ENCODE data around the gene MAEA.

The MAEA gene

GRCh38 chr4:1250527-1250812 lies 39.2 kb upstream of the MAEA start:
- no peak for DNase-seq

- no peak for DNase-seq
Observed at GRCh38 chr4:1250921-1251772, 38.5 kb upstream of the MAEA start.

DNA sequence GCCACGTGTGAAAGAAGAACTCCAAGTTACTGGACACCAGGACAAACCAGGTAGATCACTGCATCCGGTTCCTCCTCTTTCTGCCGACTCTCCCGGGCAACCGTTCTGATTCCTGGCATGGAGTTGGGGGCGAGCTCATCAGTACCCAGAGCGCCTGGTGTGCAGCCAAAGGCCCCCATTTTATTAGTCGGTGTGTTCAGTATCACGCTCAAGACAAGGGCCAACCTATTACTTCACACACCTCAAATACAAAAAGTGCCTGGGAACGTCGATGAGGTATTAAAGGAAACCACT lies 38.0 kb upstream of the MAEA start:
- DNase-seq = no peak

GRCh38 chr4:1252928-1253492 lies 36.7 kb upstream of the MAEA start:
- no peak for DNase-seq

DNA sequence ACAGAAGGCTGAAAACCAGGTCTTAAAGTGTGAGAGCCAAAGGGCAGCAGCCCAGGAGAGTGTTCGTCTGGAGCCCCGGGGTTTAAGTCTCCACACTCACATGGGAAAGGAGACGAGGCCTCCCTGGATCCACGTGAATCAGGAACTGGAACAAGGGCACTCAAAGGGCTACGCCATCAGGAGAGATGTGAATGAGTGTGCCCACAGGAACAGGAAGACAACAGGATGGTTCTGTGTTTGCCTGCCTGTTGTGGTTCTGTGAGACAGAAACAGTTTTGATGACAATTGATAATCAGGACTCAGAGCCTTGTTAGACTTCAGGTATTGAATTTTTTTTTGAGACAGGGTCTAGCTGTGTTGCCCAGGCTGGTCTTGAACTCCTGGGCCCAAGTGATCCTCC lies 35.9 kb upstream of the MAEA start:
- no peak for DNase-seq

DNA sequence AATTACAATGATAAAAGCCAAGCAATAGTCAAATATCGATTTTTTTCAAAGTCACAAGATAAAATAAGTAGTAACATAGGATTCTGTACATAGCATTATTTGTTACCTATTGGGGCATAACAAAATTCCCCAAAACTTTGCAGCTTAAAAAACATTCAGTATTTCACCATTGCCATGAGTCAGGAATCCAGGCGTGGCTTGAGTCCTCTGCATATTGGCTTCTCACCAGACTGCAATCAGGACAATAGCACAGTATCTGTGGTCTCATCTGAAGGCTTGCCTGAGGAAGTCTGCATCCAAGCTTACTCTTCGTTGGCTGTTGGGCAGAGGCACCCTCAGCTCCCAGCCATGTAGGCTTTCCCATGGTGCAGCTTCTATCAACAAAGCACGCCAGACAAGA lies 34.5 kb upstream of the MAEA start:
- no peak for DNase-seq

DNA sequence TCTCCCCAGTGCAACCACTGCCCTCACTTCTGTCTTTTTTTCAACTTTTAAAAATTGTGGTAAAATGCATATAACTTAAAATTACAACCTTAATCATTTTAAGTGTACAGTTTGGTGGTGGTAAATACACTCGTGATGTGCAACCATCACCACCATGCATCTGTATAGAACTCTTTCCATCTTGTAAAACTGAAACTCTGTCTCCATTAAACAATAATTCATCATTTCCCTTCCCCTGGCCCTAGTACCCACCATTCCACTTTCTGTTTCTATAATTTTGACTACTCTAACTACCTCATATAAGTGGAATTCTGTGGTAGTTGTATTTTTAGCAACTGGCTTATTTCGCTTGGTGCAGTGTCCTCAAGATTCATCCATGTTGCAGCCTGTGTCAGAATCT lies 34.0 kb upstream of the MAEA start:
- no peak for DNase-seq

DNA sequence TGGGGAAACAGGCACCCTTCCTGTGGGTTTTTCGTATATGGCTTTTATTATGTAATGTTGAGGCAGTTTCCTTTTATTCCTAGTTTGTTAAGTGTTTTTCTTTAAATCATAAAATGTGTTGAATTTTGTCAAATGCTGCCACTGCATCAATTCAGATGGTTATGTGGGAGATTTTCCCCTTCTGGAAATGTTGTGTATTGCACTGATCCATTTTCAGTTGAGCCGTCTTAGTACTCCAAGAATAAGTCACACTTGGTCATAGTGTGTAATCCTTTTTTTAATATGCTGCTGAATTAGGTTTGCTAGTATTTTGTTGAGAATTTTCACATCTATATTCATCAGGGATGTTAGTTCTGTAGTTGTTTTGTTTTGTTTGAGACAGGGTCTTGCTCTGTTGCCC lies 31.2 kb upstream of the MAEA start:
- no peak for DNase-seq

- DNase-seq = no peak
Observed at GRCh38 chr4:1259966-1260365, 29.7 kb upstream of the MAEA start.

DNA sequence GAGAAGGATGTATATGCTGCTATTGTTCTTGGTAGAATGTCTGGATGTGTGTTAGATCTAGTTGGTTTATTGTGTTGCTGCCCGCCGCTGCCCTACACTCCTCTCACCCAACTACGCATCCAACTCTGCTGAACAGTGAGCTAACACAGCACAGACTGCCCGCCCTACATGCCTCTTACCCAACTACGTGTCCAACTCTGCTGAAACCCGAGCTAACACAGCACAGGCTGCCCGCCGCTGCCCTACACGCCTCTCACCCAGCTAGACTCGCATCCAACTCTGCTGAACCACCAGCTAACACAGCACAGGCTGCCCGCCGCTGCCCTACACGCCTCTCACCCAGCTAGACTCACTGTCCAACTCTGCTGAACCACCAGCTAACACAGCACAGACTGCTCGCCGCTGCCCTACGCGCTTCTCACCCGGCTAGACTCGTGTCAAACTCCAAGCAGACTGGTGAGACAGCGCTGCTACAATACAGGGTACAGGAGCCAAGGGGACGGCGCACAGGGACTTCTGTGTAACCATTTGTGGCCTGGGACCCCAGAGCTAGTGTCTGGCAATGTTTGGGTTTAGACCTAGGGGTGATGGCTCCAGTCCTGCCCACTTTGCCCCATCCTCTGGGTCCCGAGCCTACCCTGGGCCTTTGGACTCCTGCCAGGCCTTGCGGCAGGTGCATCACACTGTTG lies 29.1 kb upstream of the MAEA start:
- peak; percentile 9 for DNase-seq

DNA sequence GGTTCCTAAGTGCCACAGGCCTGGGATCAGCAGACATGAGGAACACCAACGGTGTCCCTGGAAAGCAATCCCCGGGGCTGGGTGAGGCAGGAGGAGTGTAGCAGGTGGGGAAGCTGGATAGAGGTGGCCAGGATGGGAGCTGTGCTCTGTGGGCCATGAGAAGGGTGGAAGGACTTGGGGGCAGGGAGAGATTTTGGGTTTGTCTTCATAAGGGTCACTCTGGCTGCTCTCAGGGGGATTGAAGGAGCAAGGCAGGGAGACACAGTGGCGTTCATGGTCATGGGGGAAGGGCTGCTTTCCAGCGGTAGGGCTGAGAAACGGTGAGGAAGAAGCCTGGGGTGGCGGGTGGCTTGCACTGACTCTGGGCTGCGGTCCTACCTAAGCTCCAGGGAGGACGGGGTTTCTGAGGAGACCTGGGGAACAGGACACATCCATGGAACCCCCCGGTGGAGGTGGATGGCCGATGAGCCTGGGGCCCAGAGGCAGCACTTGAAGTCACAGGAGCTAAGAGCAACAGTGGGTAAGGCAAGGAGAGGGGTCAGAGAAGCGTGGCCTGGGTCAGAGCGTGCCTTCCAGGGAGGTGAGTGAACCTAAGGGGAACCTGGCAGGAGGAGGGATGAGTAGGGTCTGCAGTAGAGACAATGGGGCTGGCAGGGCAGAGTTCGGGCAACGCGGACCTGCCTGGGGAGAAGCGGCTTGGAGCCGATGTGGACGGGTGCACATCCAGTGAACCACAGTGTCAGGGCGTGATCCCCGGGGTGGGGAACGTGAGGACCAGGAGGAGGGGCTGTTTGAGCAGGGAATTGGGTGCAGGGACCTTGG lies 28.4 kb upstream of the MAEA start:
- DNase-seq = no peak

- DNase-seq = no peak
Observed at GRCh38 chr4:1264942-1265341, 24.7 kb upstream of the MAEA start.

DNA sequence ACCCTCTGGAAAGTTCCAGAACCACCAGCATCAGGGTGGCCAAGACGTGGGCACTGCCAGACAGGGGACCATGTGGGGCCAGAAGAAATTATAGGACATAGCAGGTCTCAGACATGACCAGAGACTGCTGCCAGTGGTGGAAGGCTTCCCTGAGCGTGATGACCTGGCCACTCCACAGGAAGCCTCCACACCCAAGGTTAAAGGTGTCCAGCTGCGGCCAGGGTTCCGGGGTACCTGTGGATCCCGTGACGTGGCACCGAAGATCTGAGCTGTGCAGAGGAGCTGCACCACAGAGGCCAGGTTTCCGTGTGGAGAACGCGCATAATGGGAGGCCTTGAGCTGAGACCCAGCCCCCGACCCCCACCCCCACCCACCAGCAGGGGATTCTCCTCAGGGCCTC lies 24.3 kb upstream of the MAEA start:
- DNase-seq = no peak

- no peak for DNase-seq
Observed at GRCh38 chr4:1266881-1267763, 22.6 kb upstream of the MAEA start.

DNA sequence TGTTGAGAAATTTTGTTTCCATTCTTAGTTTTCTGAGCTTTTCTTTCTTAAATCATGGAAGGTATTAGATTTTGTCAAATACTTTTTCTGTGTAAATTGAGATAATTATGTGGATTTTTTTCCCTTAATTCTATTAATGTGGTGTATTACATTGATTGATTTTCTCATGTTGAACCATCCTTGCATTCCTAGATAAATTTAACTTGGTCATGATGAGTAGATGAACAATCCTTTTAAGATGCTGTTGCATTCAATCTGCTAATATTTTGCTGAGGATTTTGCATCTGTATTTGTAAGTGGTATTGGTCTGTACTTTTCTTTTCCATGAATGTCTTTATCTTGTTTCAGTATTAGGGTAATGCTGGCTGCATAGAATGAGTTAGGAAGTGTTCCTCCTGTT lies 20.5 kb upstream of the MAEA start:
- DNase-seq = no peak

GRCh38 chr4:1271686-1272085 lies 18.0 kb upstream of the MAEA start:
- DNase-seq = no peak

DNA sequence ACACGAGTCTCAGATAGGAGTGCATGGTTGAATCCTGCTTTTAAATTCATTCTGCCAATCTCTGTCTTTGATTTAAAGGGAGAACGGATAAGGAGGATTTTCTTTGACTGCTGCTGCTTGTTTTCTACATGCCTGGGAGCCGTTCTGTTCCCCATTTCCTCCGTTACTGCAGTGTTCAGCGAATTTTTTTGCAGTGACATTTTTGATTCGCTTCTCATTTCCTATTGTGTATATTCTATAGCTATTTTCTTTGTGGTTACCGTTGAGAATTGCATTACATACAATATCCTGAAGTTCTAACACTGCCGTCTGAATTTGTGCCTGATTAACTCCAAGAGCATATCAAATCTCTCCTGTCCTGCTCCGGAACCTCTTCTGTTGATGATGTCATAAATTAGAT lies 14.8 kb upstream of the MAEA start:
- DNase-seq = no peak

DNA sequence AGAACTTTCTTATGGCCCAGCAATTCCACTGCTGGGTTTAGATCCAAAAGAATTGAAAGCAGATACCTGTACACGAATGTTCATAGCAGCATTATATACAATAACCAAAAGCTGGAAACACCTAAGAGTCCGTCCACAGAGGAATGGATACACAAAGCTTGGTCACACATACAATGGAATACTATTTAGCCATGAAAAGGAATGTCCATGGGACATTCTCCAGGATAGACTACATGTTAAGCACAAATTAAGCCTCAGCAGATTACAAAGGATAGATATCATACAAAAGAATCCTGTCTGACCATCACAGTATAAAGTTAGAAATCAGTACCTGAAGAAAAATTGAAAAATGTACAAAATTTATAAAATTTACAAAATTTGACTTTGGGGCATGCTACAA lies 12.7 kb upstream of the MAEA start:
- no peak for DNase-seq

DNA sequence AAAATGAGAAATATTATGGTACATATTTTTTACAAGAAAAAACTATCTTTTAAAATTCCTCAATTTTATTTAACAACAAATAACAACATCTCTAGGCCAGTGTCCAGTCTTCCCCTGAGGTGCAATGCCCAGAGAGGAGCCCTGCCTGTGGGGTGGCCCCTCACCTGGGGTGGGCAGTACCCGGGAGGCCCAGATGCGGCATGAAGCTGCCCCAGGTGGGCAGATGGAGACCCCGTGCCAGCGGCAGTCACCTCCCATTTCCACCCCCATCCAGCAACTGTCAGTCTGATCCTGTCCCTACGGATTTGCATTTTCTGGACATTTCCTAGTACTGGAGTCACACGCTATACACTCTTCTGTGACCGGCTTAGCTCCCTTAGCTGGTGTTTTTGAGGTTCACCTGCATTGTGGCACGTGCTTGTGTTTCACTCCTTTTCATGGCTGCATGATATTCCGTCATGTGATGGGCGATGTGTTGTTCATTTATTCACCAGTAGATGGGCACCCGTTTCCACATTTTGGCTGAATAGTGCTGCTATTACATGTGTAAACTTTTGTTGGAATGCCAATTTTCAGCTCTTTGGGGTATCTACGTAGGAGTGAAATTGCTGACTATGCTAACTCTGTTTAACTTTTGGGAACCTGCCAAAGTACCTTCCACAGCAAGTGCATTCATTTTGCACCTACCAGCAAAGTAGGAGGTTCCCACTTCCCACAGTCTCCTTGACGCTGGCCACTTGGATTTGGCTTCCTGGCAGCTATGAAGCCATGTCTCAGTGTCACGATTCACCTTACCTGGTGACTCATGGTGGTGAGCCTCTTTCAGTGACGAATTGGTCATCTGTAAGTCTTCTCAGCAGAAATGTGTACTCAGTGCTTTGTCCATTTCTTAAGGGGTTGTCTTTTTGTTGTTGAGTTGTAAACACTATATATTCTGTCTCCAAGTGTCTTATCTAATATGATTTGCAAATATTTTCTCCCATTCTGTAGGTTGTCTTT lies 11.7 kb upstream of the MAEA start:
- no peak for DNase-seq

GRCh38 chr4:1279253-1279652 lies 10.4 kb upstream of the MAEA start:
- DNase-seq = no peak

DNA sequence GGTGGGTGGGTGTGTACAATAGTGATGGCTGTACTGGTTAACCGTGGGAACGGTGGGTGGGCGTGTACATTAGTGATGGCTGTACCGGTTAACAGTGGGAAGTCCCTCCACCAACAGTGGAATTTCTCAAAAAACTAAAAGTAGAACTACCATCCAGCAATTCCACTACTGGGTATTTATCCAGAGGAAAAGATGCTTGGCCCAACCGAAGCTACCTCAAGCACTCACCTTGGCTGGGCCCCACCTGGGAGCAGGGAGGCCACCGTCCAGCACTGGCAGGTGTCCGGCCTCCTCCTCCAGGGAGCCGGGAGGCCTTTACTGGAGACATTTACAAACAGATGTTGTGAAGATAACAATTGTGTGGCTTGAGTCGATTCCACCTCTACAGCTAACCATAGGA lies 6.0 kb upstream of the MAEA start:
- DNase-seq = no peak

All from NCI-H2107 (cell line).